Duodenal mucosa (tissue), 2 donors: ENCODE data around the gene CIPC.

Experiments used
- H3K27ac ChIP-seq: one replicate; pipeline ENCODE4 v1.7.0; 2013; ENCODE audit warnings: low read depth, low read length
- H3K27me3 ChIP-seq, 2 donors: one replicate each; pipeline ENCODE4 v1.7.0; 2013; ENCODE audit warnings: low read length in 2 of 2, control low read depth in 1 of 2; ENCODE audit not compliant: insufficient read depth in 2 of 2, control insufficient read depth in 1 of 2
- H3K36me3 ChIP-seq, 2 donors: one replicate each; pipeline ENCODE4 v1.7.0; 2013; ENCODE audit warnings: low read length in 2 of 2, control low read depth in 1 of 2; ENCODE audit not compliant: insufficient read depth in 2 of 2, control insufficient read depth in 1 of 2
- H3K4me1 ChIP-seq, 2 donors: one replicate each; pipeline ENCODE4 v1.7.0; 2013; ENCODE audit warnings: low read length in 2 of 2, control low read depth in 1 of 2; ENCODE audit not compliant: insufficient read depth in 2 of 2, control insufficient read depth in 1 of 2
- H3K4me3 ChIP-seq, 2 donors: one replicate each; pipeline ENCODE4 v1.7.0; 2013; ENCODE audit warnings: low read length in 2 of 2, low read depth in 1 of 2
- H3K9ac ChIP-seq, 2 donors: one replicate each; pipeline ENCODE4 v1.7.0; 2013; ENCODE audit warnings: low read length in 2 of 2, low read depth in 1 of 2
- H3K9me3 ChIP-seq, 2 donors: one replicate each; pipeline ENCODE4 v1.7.0; 2013; ENCODE audit warnings: low read length in 2 of 2, control low read depth in 1 of 2; ENCODE audit not compliant: control insufficient read depth in 1 of 2

The CIPC gene

GRCh38 chr14:77087631-77088030, 10.4 kb upstream of the CIPC start:
- Histone ChIP-seq H3K4me1 (no peaks in the 10 kb centered on the region), H3K4me3 (no peak overlapping the region), H3K27me3 (no peaks in the 10 kb centered on the region), H3K27ac (no peak overlapping the region), H3K9me3 (peaks cover 6 to 12% of the 10 kb centered on the region in 2 donors), H3K9ac (no peak overlapping the region), H3K36me3 (no peaks in the 10 kb centered on the region)

GRCh38 chr14:77088219-77088618, 9.8 kb upstream of the CIPC start:
- Histone ChIP-seq H3K27me3 (no peaks in the 10 kb centered on the region), H3K9ac (no peak overlapping the region), H3K4me1 (no peaks in the 10 kb centered on the region), H3K27ac (no peak overlapping the region), H3K36me3 (no peaks in the 10 kb centered on the region), H3K9me3 (peaks cover 6 to 12% of the 10 kb centered on the region in 2 donors), H3K4me3 (no peak overlapping the region)

- Histone ChIP-seq H3K36me3 (no peaks in the 10 kb centered on the region), H3K4me3 (no peak overlapping the region), H3K27ac (no peak overlapping the region), H3K27me3 (no peaks in the 10 kb centered on the region), H3K9me3 (peaks cover 6 to 12% of the 10 kb centered on the region in 2 donors), H3K9ac (no peak overlapping the region), H3K4me1 (no peaks in the 10 kb centered on the region)
Measured at GRCh38 chr14:77088645-77089044, 9.4 kb upstream of the CIPC start.

- no peak overlapping the region for H3K27ac ChIP-seq
Measured at GRCh38 chr14:77091518-77091917, 6.5 kb upstream of the CIPC start.

GRCh38 chr14:77092676-77093075, 5.4 kb upstream of the CIPC start:
- H3K27me3 ChIP-seq = no peaks in the 10 kb centered on the region
- H3K27ac ChIP-seq = no peak overlapping the region
- no peak overlapping the region for H3K4me3 ChIP-seq
- no peak overlapping the region for H3K9ac ChIP-seq
- H3K4me1 ChIP-seq = peaks cover 7 to 13% of the 10 kb centered on the region in 2 donors
- H3K36me3 ChIP-seq = no peaks in the 10 kb centered on the region
- peaks cover 6 to 12% of the 10 kb centered on the region in 2 donors for H3K9me3 ChIP-seq

More at GRCh38 chr14:77091518-77091917, 6.5 kb upstream of the CIPC start:
- no peaks in the 10 kb centered on the region for H3K36me3 ChIP-seq
- H3K4me3 ChIP-seq = no peak overlapping the region
- no peak overlapping the region for H3K9ac ChIP-seq
- H3K27me3 ChIP-seq = no peaks in the 10 kb centered on the region
- peaks cover under 1 to 6% of the 10 kb centered on the region in 2 donors for H3K4me1 ChIP-seq
- H3K9me3 ChIP-seq = peaks cover 6 to 12% of the 10 kb centered on the region in 2 donors

GRCh38 chr14:77094672-77095284, 3.3 kb upstream of the CIPC start:
- H3K4me1 ChIP-seq = peaks cover 21 to 23% of the 10 kb centered on the region in 2 donors
- no peaks in the 10 kb centered on the region for H3K36me3 ChIP-seq
- no peak overlapping the region for H3K9ac ChIP-seq
- H3K27me3 ChIP-seq = no peaks in the 10 kb centered on the region
- peaks cover 6 to 12% of the 10 kb centered on the region in 2 donors for H3K9me3 ChIP-seq
- no peak overlapping the region for H3K27ac ChIP-seq
- H3K4me3 ChIP-seq = no peak overlapping the region

DNA sequence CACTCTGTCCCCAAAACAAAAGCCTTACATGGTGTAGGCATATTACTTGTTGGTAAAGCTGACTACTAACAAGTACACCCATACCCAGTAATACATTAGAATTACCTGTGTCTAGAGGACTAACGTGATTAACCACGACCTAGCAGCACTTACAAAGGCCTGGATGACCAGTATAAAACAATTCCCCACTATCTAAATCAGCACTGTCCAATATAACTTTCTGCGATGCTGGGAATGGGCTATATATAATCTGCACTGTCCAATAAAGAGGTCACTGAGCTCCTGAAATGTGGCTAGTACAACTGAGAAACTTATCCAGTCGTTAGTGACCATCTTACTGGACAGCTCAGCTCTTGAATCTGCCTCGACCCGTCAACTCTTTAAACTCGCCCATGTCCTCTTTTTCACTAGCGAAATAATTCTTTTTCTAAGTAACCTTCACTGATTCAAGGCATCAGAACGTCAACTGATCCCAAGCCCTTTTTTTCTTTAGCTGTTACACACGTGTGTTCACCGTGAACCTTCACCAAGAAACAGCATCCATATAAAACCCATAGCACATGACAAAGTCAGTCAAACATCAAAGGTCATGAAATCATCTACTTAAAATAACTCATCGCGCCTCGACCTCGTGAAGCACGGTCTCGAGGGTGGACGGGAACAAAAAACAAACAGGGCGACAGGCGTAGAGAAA, 905 bp upstream of the CIPC start:
- H3K27ac ChIP-seq = peak overlapping the region; percentile 95
- no peaks in the 10 kb centered on the region for H3K36me3 ChIP-seq
- H3K4me1 ChIP-seq = peaks cover 26 to 37% of the 10 kb centered on the region in 2 donors

GRCh38 chr14:77098529-77099353, 683 bp downstream of the CIPC start:
- H3K27me3 ChIP-seq = no peaks in the 10 kb centered on the region
- peak overlapping the region; percentile 91 to 100 for H3K4me3 ChIP-seq
- H3K9ac ChIP-seq = peak overlapping the region; percentile 97 to 100
- no peaks in the 10 kb centered on the region for H3K36me3 ChIP-seq
- H3K9me3 ChIP-seq = no peaks in the 10 kb centered on the region
- H3K4me1 ChIP-seq = peaks cover 32 to 40% of the 10 kb centered on the region in 2 donors
- H3K27ac ChIP-seq = peak overlapping the region; percentile 90

More for the DNA sequence above, 905 bp upstream of the CIPC start:
- peak overlapping the region; percentile 70 to 90 for H3K9ac ChIP-seq
- no peaks in the 10 kb centered on the region for H3K27me3 ChIP-seq
- H3K9me3 ChIP-seq = no peaks in the 10 kb centered on the region
- H3K4me3 ChIP-seq = peak overlapping the region; percentile 75 to 81

GRCh38 chr14:77099425-77100167, 1.5 kb downstream of the CIPC start:
- no peaks in the 10 kb centered on the region for H3K27me3 ChIP-seq
- no peaks in the 10 kb centered on the region for H3K9me3 ChIP-seq
- no peaks in the 10 kb centered on the region for H3K36me3 ChIP-seq
- H3K4me3 ChIP-seq = peak overlapping the region; percentile 91 to 100
- H3K4me1 ChIP-seq = peaks cover 35 to 47% of the 10 kb centered on the region in 2 donors
- peak overlapping the region in 1 of 2 donors; percentile 97 for H3K9ac ChIP-seq
- H3K27ac ChIP-seq = no peak overlapping the region
